Ishikawa (cell line): Measurements from ENCODE around the gene TOMM22.

Source experiments
- CEBPB ChIP-seq: IDR thresholded peaks from 2 replicates; pipeline ENCODE4 v1.6.1; 2012
- CREB1 ChIP-seq: IDR thresholded peaks from 2 replicates; pipeline ENCODE4 v1.6.1; 2012; ENCODE audit warnings: low read depth
- EGR1 ChIP-seq: IDR thresholded peaks from 2 replicates; pipeline ENCODE4 v1.6.1; 2012
- EP300 ChIP-seq: IDR thresholded peaks from 2 replicates; pipeline ENCODE4 v1.6.1; 2012; ENCODE audit warnings: borderline replicate concordance
- FOXM1 ChIP-seq: IDR thresholded peaks from 2 replicates; pipeline ENCODE4 v1.6.1; 2012; ENCODE audit warnings: low read depth, borderline replicate concordance
- MAX ChIP-seq: IDR thresholded peaks from 2 replicates; pipeline ENCODE4 v1.6.1; 2012
- RAD21 ChIP-seq: IDR thresholded peaks from 2 replicates; pipeline ENCODE4 v1.6.1; 2012; ENCODE audit warnings: low read depth
- TAF1 ChIP-seq: IDR thresholded peaks from 2 replicates; pipeline ENCODE4 v1.6.1; 2012; ENCODE audit warnings: low read depth, mild to moderate bottlenecking
- TCF12 ChIP-seq: IDR thresholded peaks from 2 replicates; pipeline ENCODE4 v1.6.1; 2012; ENCODE audit warnings: low read depth
- TEAD4 ChIP-seq: IDR thresholded peaks from 2 replicates; pipeline ENCODE4 v1.6.1; 2012
- USF1 ChIP-seq: IDR thresholded peaks from 2 replicates; pipeline ENCODE4 v1.6.1; 2012
- YY1 ChIP-seq: IDR thresholded peaks from 2 replicates; pipeline ENCODE4 v1.6.1; 2012; ENCODE audit warnings: low read depth
- ZBTB7A ChIP-seq: IDR thresholded peaks from 2 replicates; pipeline ENCODE4 v1.6.1; 2012; ENCODE audit warnings: low read depth
- TF ChIP-seq, protein P1 (sequence below): IDR thresholded peaks from 2 replicates; pipeline ENCODE4 v1.6.1; 2012; ENCODE audit warnings: low read depth, mild to moderate bottlenecking

GRCh38 chr22:38725900-38726655, 44.3 kb downstream of the TOMM22 start:
- TF ChIP-seq USF1 (no peak), TCF12 (no peak), RAD21 (no peak), YY1 (no peak), ZBTB7A (no peak), TEAD4 (no peak), EP300 (no peak), TAF1 (no peak), FOXM1 (no peak), CREB1 (no peak), MAX (no peak), EGR1 (no peak), CEBPB (no peak)
- TF ChIP-seq, protein P1, sequence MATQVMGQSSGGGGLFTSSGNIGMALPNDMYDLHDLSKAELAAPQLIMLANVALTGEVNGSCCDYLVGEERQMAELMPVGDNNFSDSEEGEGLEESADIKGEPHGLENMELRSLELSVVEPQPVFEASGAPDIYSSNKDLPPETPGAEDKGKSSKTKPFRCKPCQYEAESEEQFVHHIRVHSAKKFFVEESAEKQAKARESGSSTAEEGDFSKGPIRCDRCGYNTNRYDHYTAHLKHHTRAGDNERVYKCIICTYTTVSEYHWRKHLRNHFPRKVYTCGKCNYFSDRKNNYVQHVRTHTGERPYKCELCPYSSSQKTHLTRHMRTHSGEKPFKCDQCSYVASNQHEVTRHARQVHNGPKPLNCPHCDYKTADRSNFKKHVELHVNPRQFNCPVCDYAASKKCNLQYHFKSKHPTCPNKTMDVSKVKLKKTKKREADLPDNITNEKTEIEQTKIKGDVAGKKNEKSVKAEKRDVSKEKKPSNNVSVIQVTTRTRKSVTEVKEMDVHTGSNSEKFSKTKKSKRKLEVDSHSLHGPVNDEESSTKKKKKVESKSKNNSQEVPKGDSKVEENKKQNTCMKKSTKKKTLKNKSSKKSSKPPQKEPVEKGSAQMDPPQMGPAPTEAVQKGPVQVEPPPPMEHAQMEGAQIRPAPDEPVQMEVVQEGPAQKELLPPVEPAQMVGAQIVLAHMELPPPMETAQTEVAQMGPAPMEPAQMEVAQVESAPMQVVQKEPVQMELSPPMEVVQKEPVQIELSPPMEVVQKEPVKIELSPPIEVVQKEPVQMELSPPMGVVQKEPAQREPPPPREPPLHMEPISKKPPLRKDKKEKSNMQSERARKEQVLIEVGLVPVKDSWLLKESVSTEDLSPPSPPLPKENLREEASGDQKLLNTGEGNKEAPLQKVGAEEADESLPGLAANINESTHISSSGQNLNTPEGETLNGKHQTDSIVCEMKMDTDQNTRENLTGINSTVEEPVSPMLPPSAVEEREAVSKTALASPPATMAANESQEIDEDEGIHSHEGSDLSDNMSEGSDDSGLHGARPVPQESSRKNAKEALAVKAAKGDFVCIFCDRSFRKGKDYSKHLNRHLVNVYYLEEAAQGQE = no peak
